Calu3 (cell line): ENCODE results near the gene SEMA4C. TPM values are rescaled to one million over a fixed set of nuclear protein-coding genes. Genes with fewer than 3 reads are reported as not detected.
A peak's percentile ranks its signal among the peaks of the same experiment; 100 is the strongest.
"Not testable (repeated sequence)": the region's sequence is repeated elsewhere in the genome, so short reads cannot be mapped to it uniquely, and the experiment has no call there.

ENCODE experiments used
- BruUV-seq: library from RNA; stranded (reverse); fragments of 400-500 nt; replicated peaks from 2 replicates; lab custom pipeline; 2021; lab: Mats Ljungman, UMichigan
- CTCF ChIA-PET: fragments of 300-600 bp; sonication (Branson Sonifier 250); formaldehyde crosslinking; loops from one replicate; lab custom pipeline; 2022; ENCODE audit warnings: antibody characterized with exemption; lab: Charles Lee
- DNase-seq: peaks from one replicate; pipeline ENCODE4 v3.0.0; 2022
- H3K27ac Mint-ChIP-seq: one replicate; pipeline ENCODE4 v1.8.0; 2022; ENCODE audit warnings: mixed read lengths; ENCODE audit not compliant: unreplicated experiment
- H3K27me3 Mint-ChIP-seq: one replicate; pipeline ENCODE4 v1.8.0; 2022; ENCODE audit warnings: mixed read lengths; ENCODE audit not compliant: unreplicated experiment
- H3K36me3 Mint-ChIP-seq: one replicate; pipeline ENCODE4 v1.8.0; 2022; ENCODE audit warnings: mild to moderate bottlenecking, moderate library complexity, mixed read lengths; ENCODE audit not compliant: insufficient read depth, unreplicated experiment
- H3K4me1 Mint-ChIP-seq: one replicate; pipeline ENCODE4 v1.8.0; 2022; ENCODE audit warnings: mild to moderate bottlenecking, low read depth, mixed read lengths; ENCODE audit not compliant: unreplicated experiment
- H3K4me3 Mint-ChIP-seq: one replicate; pipeline ENCODE4 v1.8.0; 2022; ENCODE audit warnings: mild to moderate bottlenecking, low read depth, moderate library complexity, mixed read lengths; ENCODE audit not compliant: unreplicated experiment
- H3K9me3 Mint-ChIP-seq: one replicate; pipeline ENCODE4 v1.8.0; 2022; ENCODE audit warnings: low read depth, mixed read lengths; ENCODE audit not compliant: unreplicated experiment
- CTCF ChIP-seq: fragments of 200-600 bp; IDR thresholded peaks from one replicate; pipeline ENCODE4 v1.8.0; 2022; ENCODE audit warnings: antibody characterized with exemption; ENCODE audit not compliant: unreplicated experiment
- intact Hi-C: fragments of 100-400 bp; cut with micrococcal nuclease; formaldehyde crosslinking; loops from one replicate; pipeline ENCODE4 v1.10.0; 2022; ENCODE audit not compliant: unreplicated experiment
- total RNA-seq: library from RNA; stranded (reverse); gene quantifications from 2 replicates; pipeline ENCODE4 v1.2.3, GENCODE V29; 2022

The SEMA4C gene
- total RNA-seq, 1 experiment from 2014 or later, result 25.3 TPM

DNA sequence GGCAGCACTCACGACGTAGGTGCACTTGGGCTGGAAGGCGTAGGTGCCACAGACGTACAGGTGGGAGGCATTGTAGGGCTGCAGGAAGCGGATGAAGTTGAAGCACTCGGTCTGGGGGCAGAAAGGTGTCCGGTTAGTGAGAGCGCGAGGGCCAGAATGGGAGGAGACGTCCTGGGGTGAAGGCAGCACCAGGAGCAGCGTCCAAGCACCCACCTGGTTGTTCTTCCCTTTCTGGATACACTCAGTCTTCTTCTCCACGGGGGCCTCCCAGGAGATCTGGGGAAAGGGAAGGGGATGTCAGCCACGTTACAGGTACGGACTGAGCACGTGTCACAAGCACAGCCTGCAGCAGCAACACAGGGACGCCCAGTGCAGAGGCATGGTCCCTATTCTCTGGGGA, 4.2 kb downstream of the SEMA4C start:
- no peaks in the 10 kb centered on the region for H3K27me3 Mint-ChIP-seq
- no peak overlapping the region for H3K27ac Mint-ChIP-seq
- DNase-seq, result no peak
- TF ChIP-seq CTCF, result no peak
- no TSS peak for BruUV-seq
- CTCF ChIA-PET, result interaction anchor here (0.7 kb wide), 1 partner anchor 23 kb away, joined by 6 read pairs; no protein-coding TSS in a partner anchor
- no peak overlapping the region for H3K4me3 Mint-ChIP-seq
- peaks cover 55% of the 10 kb centered on the region for H3K36me3 Mint-ChIP-seq
- no peaks in the 10 kb centered on the region for H3K9me3 Mint-ChIP-seq
- intact Hi-C loops, result no loop called here
- no peaks in the 10 kb centered on the region for H3K4me1 Mint-ChIP-seq

DNA sequence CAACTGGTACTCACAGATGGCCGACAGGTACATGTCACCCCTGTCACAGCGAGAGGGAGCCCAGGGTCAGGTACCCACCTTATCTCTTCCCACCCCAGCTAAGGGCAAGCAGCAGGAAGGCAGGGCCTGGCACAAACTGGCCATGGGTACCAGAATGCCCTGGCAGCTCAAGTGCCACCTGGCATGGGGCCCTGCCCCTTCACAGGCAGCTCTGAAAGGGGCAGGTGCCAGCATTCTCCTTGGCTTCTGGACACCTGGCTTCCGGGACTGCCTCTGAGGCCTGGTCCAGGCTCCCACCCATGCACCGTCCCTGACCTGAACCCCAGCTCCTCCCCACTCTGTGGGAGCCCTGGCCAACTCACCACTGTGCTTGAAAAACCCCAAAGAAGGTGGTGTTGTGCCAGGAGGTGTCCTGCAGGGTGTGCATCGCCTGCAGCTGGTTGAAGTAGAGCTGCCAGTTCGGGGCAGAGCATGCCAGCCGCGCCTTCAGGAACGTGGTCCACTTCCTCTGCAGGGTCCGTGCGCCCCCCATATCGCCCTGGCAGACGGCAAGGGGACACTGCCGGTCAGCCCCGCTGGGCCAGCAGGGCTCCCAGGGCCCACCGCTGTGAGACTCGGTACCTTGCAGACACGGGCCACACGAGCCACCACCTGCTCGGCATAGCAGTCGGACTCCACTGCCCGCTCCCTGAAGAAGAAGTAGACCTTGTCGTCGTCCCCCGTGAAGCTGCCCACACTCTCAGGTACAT, 5.4 kb downstream of the SEMA4C start:
- TF ChIP-seq CTCF, result no peak
- CTCF ChIA-PET, result interaction anchor here (0.7 kb wide), 1 partner anchor 24 kb away, joined by 6 read pairs; no protein-coding TSS in a partner anchor
- H3K4me3 Mint-ChIP-seq, result no peak overlapping the region
- no peak overlapping the region for H3K27ac Mint-ChIP-seq
- DNase-seq, result no peak
- no TSS peak for BruUV-seq
- intact Hi-C loops, result no loop called here
- peaks cover 52% of the 10 kb centered on the region for H3K36me3 Mint-ChIP-seq
- H3K4me1 Mint-ChIP-seq, result no peaks in the 10 kb centered on the region
- no peaks in the 10 kb centered on the region for H3K27me3 Mint-ChIP-seq
- no peaks in the 10 kb centered on the region for H3K9me3 Mint-ChIP-seq

DNA sequence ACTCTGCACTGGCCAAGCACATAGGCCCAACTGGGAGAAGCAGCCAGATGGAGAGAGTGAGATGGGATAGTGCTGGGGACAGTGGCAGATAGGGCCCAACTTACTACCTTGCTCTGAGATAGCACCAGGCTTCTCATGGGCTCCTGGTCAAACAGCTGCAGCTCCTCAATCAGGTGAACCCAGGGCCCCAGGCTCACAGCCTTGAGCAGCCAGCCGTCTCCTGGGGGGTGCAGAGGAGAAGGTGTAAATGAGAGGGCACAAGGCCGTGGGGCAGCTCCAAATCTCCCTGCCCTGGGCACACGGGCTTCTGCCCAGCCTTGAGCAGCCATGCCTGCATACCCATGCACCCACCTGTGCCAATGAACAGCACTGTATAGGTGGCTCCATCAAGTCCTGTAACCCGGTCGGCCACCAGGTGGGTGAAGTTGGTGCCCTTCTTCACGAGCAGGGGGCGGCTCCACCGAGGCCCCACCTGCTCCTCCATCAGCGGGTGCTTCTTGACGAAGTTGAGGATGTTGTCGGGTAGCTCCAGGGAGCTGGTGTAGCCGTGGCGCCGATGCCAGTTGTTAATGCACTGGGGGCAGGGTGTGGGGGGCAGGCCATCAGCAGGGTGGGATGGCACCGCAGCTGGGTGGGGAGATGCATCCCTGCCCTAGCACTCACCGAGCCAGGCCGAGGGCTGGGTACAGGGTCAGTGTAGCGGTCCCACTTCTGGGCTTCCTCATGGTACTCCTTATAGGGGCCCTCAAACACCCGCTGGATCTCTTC, 6.1 kb downstream of the SEMA4C start:
- no TSS peak for BruUV-seq
- Mint-ChIP-seq H3K36me3 (peaks cover 56% of the 10 kb centered on the region), H3K27ac (peak overlapping the region; percentile 22), H3K27me3 (no peaks in the 10 kb centered on the region), H3K4me1 (no peaks in the 10 kb centered on the region), H3K4me3 (no peak overlapping the region), H3K9me3 (no peaks in the 10 kb centered on the region)
- DNase-seq, result no peak
- intact Hi-C loops, result no loop called here
- CTCF ChIA-PET, result no interaction called here
- TF ChIP-seq CTCF, result no peak

DNA sequence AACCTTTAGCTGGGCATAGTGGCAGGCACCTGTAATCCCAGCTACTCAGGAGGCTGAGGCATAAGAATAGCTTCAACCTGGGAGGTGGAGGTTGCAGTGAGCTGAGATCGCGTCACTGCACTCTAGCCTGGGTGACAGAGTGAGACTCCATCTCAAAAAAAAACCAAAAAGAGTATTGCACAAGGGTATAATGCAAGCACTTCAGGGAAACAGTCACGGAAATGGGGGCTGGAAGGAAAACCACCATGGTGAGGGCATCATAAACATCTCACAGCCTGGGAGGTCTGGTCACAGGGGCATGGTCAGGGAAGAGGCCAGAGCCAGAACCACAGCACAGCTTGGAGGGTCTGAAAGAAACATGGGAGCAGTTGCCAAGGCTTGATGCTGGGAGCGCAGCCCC, 6.8 kb downstream of the SEMA4C start:
- H3K27ac Mint-ChIP-seq, result peak overlapping the region; percentile 22
- peaks cover 56% of the 10 kb centered on the region for H3K36me3 Mint-ChIP-seq
- H3K9me3 Mint-ChIP-seq, BruUV-seq, H3K4me3 Mint-ChIP-seq, H3K27me3 Mint-ChIP-seq, CTCF ChIA-PET, H3K4me1 Mint-ChIP-seq, DNase-seq, intact Hi-C loops: not testable (repeated sequence)
